ENCODE data around the gene TSPAN3. TPM values are rescaled to one million over a fixed set of nuclear protein-coding genes. Genes with fewer than 3 reads are reported as not detected.

TSPAN3 gene
- total and polyA plus RNA-seq, 2 donors = 108 to 127 TPM

- Histone ChIP-seq H3K27ac (ENCODE audit: low read depth in 1 of 2, low read length in 1 of 2) (no peak overlapping the region), H3K27me3 (ENCODE audit: control insufficient read depth in 2 of 2, insufficient read depth in 1 of 2, low read length in 1 of 2) (no peaks in the 10 kb centered on the region), H3K4me1 (ENCODE audit: control insufficient read depth in 2 of 2, insufficient read depth in 2 of 2, low read length in 2 of 2) (peaks cover 4 to 5% of the 10 kb centered on the region in 2 donors), H3K9me3 (ENCODE audit: control insufficient read depth in 2 of 2, insufficient read depth in 1 of 2, low read length in 1 of 2) (peaks cover 0 to 2% of the 10 kb centered on the region in 2 donors), H3K36me3 (ENCODE audit: control insufficient read depth in 2 of 2, insufficient read depth in 2 of 2, low read length in 1 of 2) (no peaks in the 10 kb centered on the region), H3K4me3 (ENCODE audit: low read length in 2 of 2) (no peak overlapping the region)
- no peak for DNase-seq (ENCODE audit: low read depth in 6 of 9, low spot score in 9 of 9)
- 87% methylated on average over 9 of the region's 9 CpGs for WGBS
Measured at GRCh38 chr15:77075528-77075927, 4.6 kb upstream of the TSPAN3 start.

DNA sequence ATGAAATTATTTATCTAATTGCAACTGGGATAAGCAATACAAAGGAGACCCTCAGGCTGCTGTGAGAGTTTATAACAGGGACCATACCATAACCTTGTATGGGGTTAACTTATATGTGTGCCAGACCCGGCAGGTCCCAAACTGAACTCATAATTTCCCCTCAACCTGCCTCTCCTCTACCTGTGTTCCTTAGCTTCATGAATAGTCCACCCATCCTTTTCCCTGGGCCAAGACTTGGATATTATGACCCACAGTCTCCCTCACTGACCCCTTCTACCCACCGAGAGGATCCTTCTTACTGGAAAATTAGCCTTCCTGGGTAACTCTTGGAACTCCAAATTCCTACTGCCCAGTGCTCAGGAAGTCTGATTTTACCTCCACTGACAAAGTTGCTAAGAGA is 3.4 kb upstream of the TSPAN3 start:
- H3K27ac ChIP-seq (ENCODE audit: low read depth in 1 of 2, low read length in 1 of 2) = no peak overlapping the region
- no peaks in the 10 kb centered on the region for H3K36me3 ChIP-seq (ENCODE audit: control insufficient read depth in 2 of 2, insufficient read depth in 2 of 2, low read length in 1 of 2)
- no peak overlapping the region for H3K4me3 ChIP-seq (ENCODE audit: low read length in 2 of 2)
- no peak for DNase-seq (ENCODE audit: low read depth in 6 of 9, low spot score in 9 of 9)
- H3K27me3 ChIP-seq (ENCODE audit: control insufficient read depth in 2 of 2, insufficient read depth in 1 of 2, low read length in 1 of 2) = no peaks in the 10 kb centered on the region
- H3K4me1 ChIP-seq (ENCODE audit: control insufficient read depth in 2 of 2, insufficient read depth in 2 of 2, low read length in 2 of 2) = peaks cover 10% of the 10 kb centered on the region in 2 donors
- 89% methylated on average over 2 of the region's 2 CpGs for WGBS
- peaks cover 0 to 2% of the 10 kb centered on the region in 2 donors for H3K9me3 ChIP-seq (ENCODE audit: control insufficient read depth in 2 of 2, insufficient read depth in 1 of 2, low read length in 1 of 2)

DNA sequence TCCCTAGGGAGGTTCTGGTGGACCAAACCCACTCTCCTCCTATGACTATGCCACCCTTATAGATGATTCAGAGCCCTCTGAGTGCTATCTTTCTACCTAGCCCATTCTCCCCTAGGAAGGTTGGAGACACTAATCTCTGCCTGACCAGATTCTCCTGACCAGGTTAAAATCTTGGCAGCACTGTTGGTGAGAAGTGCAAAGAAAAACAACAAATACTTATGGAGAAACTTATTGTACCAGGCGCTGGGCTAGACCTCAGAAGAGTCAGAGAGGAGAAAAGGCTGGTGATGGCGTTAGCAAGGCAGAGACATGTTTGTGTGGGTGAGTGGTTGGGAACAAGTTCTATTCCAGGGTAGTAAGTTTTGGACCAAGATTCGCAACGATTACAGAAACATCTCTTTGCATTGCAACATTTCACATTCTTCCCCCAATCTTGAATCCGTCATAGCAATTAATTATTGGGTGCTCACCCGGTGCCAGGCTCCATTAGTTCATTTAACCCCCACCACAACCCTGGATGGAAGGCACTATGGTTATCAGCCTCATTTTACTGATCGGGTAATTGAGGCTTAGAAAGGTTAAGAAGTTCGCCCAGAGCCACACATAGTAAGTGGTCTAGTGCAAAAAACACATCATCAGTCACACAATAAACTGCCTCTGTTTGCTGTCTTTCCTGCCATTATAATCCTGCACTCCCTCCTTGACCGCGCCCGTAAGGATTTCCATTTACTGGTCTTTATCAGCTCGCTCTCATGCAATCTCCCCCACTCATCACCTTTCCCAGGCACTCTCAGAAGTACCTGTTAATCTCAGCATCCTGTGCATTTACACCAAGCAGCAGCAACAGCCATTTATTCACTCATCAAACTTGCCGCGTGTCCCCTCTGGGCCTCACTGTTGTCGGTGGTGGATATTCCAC is 655 bp upstream of the TSPAN3 start:
- Histone ChIP-seq H3K27ac (ENCODE audit: low read depth in 1 of 2, low read length in 1 of 2) (peak overlapping the region in 1 of 2 donors; percentile 38), H3K4me3 (ENCODE audit: low read length in 2 of 2) (peak overlapping the region in 1 of 2 donors; percentile 87), H3K4me1 (ENCODE audit: control insufficient read depth in 2 of 2, insufficient read depth in 2 of 2, low read length in 2 of 2) (peaks cover 11 to 14% of the 10 kb centered on the region in 2 donors), H3K27me3 (ENCODE audit: control insufficient read depth in 2 of 2, insufficient read depth in 1 of 2, low read length in 1 of 2) (no peaks in the 10 kb centered on the region), H3K36me3 (ENCODE audit: control insufficient read depth in 2 of 2, insufficient read depth in 2 of 2, low read length in 1 of 2) (peaks cover 0 to 3% of the 10 kb centered on the region in 2 donors), H3K9me3 (ENCODE audit: control insufficient read depth in 2 of 2, insufficient read depth in 1 of 2, low read length in 1 of 2) (peaks cover 0 to 2% of the 10 kb centered on the region in 2 donors)
- WGBS = 95% methylated on average over 15 of the region's 15 CpGs
- no peak for DNase-seq (ENCODE audit: low read depth in 6 of 9, low spot score in 9 of 9)

DNA sequence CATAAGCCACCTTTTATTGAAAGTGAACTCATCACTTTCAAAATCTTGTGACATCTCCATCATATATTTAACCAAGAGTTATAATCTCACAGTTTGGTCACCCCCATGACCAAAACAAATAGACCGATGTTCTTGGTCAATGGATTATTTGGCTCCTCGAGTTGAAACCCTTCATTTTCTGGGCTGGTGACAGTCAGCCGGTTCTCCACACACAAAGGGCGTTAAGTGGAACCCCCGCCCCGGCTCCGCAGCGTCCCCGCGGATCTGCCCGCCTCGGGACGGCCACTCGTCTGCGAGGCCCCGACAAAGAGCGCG is 772 bp downstream of the TSPAN3 start:
- Histone ChIP-seq H3K27ac (ENCODE audit: low read depth in 1 of 2, low read length in 1 of 2) (peak overlapping the region in 1 of 2 donors; percentile 56), H3K4me1 (ENCODE audit: control insufficient read depth in 2 of 2, insufficient read depth in 2 of 2, low read length in 2 of 2) (peaks cover 11 to 14% of the 10 kb centered on the region in 2 donors)
- DNase-seq (ENCODE audit: low read depth in 6 of 9, low spot score in 9 of 9) = no peak

GRCh38 chr15:77069521-77070121 is 1.3 kb downstream of the TSPAN3 start:
- 51% methylated on average over 13 of the region's 13 CpGs for WGBS
- DNase-seq (ENCODE audit: low read depth in 6 of 9, low spot score in 9 of 9) = peak in 1 of 9 donors; percentile 17
- H3K4me1 ChIP-seq (ENCODE audit: control insufficient read depth in 2 of 2, insufficient read depth in 2 of 2, low read length in 2 of 2) = peaks cover 11 to 14% of the 10 kb centered on the region in 2 donors

More for the DNA sequence above, 772 bp downstream of the TSPAN3 start:
- Histone ChIP-seq H3K4me3 (ENCODE audit: low read length in 2 of 2) (peak overlapping the region; percentile 71 to 87), H3K36me3 (ENCODE audit: control insufficient read depth in 2 of 2, insufficient read depth in 2 of 2, low read length in 1 of 2) (peaks cover 0 to 3% of the 10 kb centered on the region in 2 donors), H3K9me3 (ENCODE audit: control insufficient read depth in 2 of 2, insufficient read depth in 1 of 2, low read length in 1 of 2) (peaks cover 0 to 2% of the 10 kb centered on the region in 2 donors), H3K27me3 (ENCODE audit: control insufficient read depth in 2 of 2, insufficient read depth in 1 of 2, low read length in 1 of 2) (no peaks in the 10 kb centered on the region)
- WGBS = 1% methylated on average over 18 of the region's 18 CpGs

DNA sequence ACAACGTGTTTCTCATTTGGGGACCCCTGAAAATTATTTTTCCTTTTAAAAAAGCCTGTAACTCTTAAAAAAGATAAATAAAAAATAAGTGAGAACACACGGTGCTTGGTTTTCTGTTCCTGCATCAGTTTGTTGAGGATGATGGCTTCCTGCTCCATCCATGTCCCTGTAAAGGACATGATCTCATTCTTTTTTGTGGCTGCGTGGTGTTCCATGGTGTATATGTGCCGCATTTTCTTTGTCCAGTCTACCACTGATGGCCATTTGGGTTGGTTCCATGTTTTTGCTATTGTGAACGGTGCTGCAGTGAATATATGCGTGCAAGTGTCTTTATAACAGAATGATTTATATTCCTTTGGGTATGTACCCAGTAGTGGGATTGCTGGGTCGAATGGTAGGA is 2.3 kb downstream of the TSPAN3 start:
- no peak for DNase-seq (ENCODE audit: low read depth in 6 of 9, low spot score in 9 of 9)
- peaks cover 0 to 3% of the 10 kb centered on the region in 2 donors for H3K36me3 ChIP-seq (ENCODE audit: control insufficient read depth in 2 of 2, insufficient read depth in 2 of 2, low read length in 1 of 2)
- H3K4me1 ChIP-seq (ENCODE audit: control insufficient read depth in 2 of 2, insufficient read depth in 2 of 2, low read length in 2 of 2) = peaks cover 11 to 14% of the 10 kb centered on the region in 2 donors
- no peak overlapping the region for H3K27ac ChIP-seq (ENCODE audit: low read depth in 1 of 2, low read length in 1 of 2)
- 98% methylated on average over 7 of the region's 7 CpGs for WGBS
- no peaks in the 10 kb centered on the region for H3K27me3 ChIP-seq (ENCODE audit: control insufficient read depth in 2 of 2, insufficient read depth in 1 of 2, low read length in 1 of 2)
- no peak overlapping the region for H3K4me3 ChIP-seq (ENCODE audit: low read length in 2 of 2)
- peaks cover 0 to 2% of the 10 kb centered on the region in 2 donors for H3K9me3 ChIP-seq (ENCODE audit: control insufficient read depth in 2 of 2, insufficient read depth in 1 of 2, low read length in 1 of 2)

More at GRCh38 chr15:77069521-77070121, 1.3 kb downstream of the TSPAN3 start:
- H3K27ac ChIP-seq (ENCODE audit: low read depth in 1 of 2, low read length in 1 of 2) = no peak overlapping the region
- H3K4me3 ChIP-seq (ENCODE audit: low read length in 2 of 2) = peak overlapping the region; percentile 71 to 87
- peaks cover 0 to 2% of the 10 kb centered on the region in 2 donors for H3K9me3 ChIP-seq (ENCODE audit: control insufficient read depth in 2 of 2, insufficient read depth in 1 of 2, low read length in 1 of 2)
- no peaks in the 10 kb centered on the region for H3K27me3 ChIP-seq (ENCODE audit: control insufficient read depth in 2 of 2, insufficient read depth in 1 of 2, low read length in 1 of 2)
- peaks cover 0 to 3% of the 10 kb centered on the region in 2 donors for H3K36me3 ChIP-seq (ENCODE audit: control insufficient read depth in 2 of 2, insufficient read depth in 2 of 2, low read length in 1 of 2)

GRCh38 chr15:77067691-77068367 is 3.1 kb downstream of the TSPAN3 start:
- Histone ChIP-seq H3K9me3 (ENCODE audit: control insufficient read depth in 2 of 2, insufficient read depth in 1 of 2, low read length in 1 of 2) (no peaks in the 10 kb centered on the region), H3K4me3 (ENCODE audit: low read length in 2 of 2) (no peak overlapping the region), H3K27me3 (ENCODE audit: control insufficient read depth in 2 of 2, insufficient read depth in 1 of 2, low read length in 1 of 2) (no peaks in the 10 kb centered on the region), H3K4me1 (ENCODE audit: control insufficient read depth in 2 of 2, insufficient read depth in 2 of 2, low read length in 2 of 2) (peaks cover 11 to 14% of the 10 kb centered on the region in 2 donors), H3K27ac (ENCODE audit: low read depth in 1 of 2, low read length in 1 of 2) (no peak overlapping the region), H3K36me3 (ENCODE audit: control insufficient read depth in 2 of 2, insufficient read depth in 2 of 2, low read length in 1 of 2) (peaks cover 0 to 3% of the 10 kb centered on the region in 2 donors)
- WGBS = 85% methylated on average over 3 of the region's 3 CpGs
- DNase-seq (ENCODE audit: low read depth in 6 of 9, low spot score in 9 of 9) = no peak

DNA sequence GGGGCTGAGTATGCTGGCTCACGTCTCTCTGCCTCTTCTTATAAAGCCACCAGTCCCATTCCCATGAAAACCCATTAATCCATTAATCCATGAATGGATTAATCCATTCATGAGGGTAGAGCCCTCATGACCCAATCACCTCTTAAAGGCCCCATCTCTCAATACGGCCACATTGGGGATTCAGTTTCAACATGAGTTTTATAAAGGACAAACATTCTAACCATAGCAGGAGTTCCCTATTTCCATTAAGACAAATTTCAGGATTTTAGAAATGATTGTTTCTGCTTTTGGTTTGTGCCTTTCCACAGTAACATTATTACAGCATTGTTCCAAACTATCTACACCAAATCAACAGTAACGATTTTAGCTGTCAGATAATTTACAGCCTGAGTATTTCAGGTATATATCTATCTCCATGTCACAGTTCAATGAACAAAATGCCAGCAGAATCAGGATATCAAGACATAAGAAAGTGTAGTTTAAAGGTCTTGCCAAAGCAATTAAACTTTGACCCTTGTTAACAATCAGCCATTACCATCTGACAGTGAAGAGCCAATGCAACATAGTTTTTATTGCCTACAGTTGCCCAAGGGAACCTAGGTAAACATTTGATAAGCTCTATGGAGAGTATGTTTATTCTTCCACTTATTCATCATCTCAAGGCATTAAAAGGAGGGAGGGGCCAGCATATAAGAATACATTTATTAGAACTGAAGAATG is 3.8 kb downstream of the TSPAN3 start:
- H3K4me3 ChIP-seq (ENCODE audit: low read length in 2 of 2) = no peak overlapping the region
- WGBS = 88% methylated on average over 3 of the region's 3 CpGs

More for the DNA sequence above, 3.8 kb downstream of the TSPAN3 start:
- no peaks in the 10 kb centered on the region for H3K27me3 ChIP-seq (ENCODE audit: control insufficient read depth in 2 of 2, insufficient read depth in 1 of 2, low read length in 1 of 2)
- H3K27ac ChIP-seq (ENCODE audit: low read depth in 1 of 2, low read length in 1 of 2) = no peak overlapping the region
- H3K9me3 ChIP-seq (ENCODE audit: control insufficient read depth in 2 of 2, insufficient read depth in 1 of 2, low read length in 1 of 2) = no peaks in the 10 kb centered on the region
- no peak for DNase-seq (ENCODE audit: low read depth in 6 of 9, low spot score in 9 of 9)
- peaks cover 11 to 14% of the 10 kb centered on the region in 2 donors for H3K4me1 ChIP-seq (ENCODE audit: control insufficient read depth in 2 of 2, insufficient read depth in 2 of 2, low read length in 2 of 2)
- peaks cover 0 to 3% of the 10 kb centered on the region in 2 donors for H3K36me3 ChIP-seq (ENCODE audit: control insufficient read depth in 2 of 2, insufficient read depth in 2 of 2, low read length in 1 of 2)
